Bone marrow (tissue), 2 donors: Measurements from ENCODE around the gene FHOD3.
"Not testable (repeated sequence)": the region's sequence is repeated elsewhere in the genome, so short reads cannot be mapped to it uniquely, and the experiment has no call there.

Source experiments
- DNase-seq, 2 donors: peaks; one replicate each; lab custom pipeline; 2025; lab: John Stamatoyannopoulos, UW

Gene FHOD3

GRCh38 chr18:36711014-36711725, 413.7 kb downstream of the FHOD3 start:
- no peak for DNase-seq

GRCh38 chr18:36711813-36712444, 414.4 kb downstream of the FHOD3 start:
- no peak for DNase-seq

DNA sequence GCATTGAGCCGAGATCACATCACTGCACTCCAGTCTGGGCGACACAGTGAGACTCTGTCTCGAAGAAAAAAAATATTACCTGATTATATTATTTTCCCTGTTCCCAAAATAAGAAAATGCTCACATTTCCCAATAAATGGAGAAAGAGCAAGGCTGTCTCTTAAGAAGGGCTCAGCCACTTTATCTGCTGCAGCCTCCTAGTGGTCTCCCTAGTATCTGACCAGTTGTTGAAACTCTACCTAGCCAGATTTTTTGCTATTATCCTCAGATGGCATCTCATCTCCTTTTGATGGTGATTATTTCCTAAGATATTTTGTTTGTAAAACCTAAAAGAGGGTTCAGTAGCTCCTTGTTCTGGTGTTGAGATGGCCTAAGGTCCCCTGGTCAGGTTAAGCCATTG, 417.0 kb downstream of the FHOD3 start:
- DNase-seq = no peak

DNA sequence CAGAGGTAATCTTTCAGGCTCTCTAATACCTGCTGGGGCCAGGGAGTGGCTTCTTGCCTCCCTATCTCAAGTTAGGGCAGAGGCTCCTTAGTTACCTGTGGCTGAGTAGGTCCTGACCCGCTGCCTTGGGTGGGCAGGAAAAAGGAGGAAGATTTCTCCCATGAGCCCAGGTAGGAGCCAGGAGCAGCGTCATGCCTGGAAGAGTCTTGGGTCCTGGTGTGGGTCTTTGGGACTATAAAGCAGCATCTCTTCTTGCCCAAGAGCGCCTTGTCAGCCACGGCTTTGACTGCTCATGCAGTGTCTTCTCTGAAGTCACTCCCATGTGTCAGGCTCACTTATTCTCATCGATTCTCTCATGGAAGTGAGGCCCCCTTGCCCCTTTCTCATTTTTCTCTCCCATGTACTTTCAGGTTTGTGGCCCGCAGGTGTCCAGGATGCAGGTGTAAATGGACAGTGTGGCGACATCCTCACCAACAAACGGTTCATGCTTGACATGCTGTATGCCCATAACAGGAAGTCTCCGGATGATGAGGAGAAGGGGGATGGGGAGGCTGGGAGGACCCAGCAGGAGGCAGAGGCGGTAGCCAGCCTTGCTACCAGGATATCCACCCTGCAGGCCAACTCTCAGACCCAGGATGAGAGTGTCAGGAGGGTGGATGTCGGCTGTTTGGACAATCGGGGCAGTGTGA, 420.1 kb downstream of the FHOD3 start:
- no peak for DNase-seq

DNA sequence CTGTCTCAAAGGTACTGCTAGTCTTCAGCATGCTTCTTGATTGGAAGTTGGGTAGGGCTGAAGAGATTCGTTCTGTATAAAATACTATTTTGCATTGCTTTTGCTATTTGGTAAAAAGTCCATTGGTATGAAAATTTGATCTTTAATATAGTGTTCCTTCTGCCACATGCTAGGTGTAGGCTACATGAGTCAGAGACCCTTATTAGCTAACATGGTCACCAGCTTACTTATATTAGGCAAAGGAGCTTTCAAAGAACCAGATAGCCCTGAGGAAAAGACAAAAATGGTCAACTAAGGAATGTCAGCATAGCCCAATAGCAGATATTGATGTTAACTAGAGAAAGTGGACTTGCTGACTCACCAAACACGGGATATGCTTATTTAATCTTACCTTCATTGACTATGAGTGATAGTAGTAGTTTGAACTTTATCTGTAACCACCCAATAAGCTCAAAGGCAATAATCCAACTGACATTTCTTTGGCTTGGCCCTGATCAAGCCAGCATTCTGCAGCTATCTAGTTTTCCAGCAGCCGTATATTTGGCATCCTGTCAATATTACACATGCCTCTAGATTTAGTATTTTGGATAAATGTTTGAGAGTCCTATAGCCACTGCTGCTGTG, 421.3 kb downstream of the FHOD3 start:
- no peak for DNase-seq

GRCh38 chr18:36719630-36720029, 422.1 kb downstream of the FHOD3 start:
- no peak for DNase-seq

- not testable (repeated sequence) for DNase-seq
Observed at GRCh38 chr18:36721351-36721750, 423.8 kb downstream of the FHOD3 start.

- no peak for DNase-seq
Observed at GRCh38 chr18:36724169-36724568, 426.7 kb downstream of the FHOD3 start.

DNA sequence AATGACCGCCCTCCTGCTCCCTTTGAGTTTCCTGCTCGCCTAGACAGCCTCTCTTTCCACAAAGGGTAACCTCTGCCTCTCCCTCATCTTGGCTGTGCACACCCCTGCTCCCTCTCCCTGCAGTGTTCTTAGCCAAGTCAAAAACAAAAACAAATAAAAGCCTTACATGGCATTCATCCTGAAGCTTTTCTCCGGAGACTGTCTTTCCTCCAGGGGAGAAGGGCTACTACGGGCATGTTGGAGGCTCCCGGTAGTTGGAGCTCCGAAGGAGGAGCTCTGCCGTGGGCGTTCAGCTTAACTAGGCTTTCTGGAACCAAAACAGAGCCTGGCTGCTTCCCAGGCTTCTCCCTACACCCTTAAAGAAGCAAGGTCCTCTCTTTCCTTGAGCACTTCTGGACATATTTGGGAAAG, 427.1 kb downstream of the FHOD3 start:
- DNase-seq = no peak

- DNase-seq = no peak
Observed at GRCh38 chr18:36728345-36728744, 430.8 kb downstream of the FHOD3 start.

- no peak for DNase-seq
Observed at GRCh38 chr18:36729197-36729596, 431.7 kb downstream of the FHOD3 start.

GRCh38 chr18:36732264-36732663, 434.8 kb downstream of the FHOD3 start:
- DNase-seq = no peak

GRCh38 chr18:36733150-36733549, 435.6 kb downstream of the FHOD3 start:
- no peak for DNase-seq

GRCh38 chr18:36734596-36734995, 437.1 kb downstream of the FHOD3 start:
- DNase-seq = no peak

GRCh38 chr18:36735130-36735529, 437.6 kb downstream of the FHOD3 start:
- no peak for DNase-seq

- DNase-seq = no peak
Observed at GRCh38 chr18:36736094-36736493, 438.6 kb downstream of the FHOD3 start.

- no peak for DNase-seq
Observed at GRCh38 chr18:36737316-36737715, 439.8 kb downstream of the FHOD3 start.

DNA sequence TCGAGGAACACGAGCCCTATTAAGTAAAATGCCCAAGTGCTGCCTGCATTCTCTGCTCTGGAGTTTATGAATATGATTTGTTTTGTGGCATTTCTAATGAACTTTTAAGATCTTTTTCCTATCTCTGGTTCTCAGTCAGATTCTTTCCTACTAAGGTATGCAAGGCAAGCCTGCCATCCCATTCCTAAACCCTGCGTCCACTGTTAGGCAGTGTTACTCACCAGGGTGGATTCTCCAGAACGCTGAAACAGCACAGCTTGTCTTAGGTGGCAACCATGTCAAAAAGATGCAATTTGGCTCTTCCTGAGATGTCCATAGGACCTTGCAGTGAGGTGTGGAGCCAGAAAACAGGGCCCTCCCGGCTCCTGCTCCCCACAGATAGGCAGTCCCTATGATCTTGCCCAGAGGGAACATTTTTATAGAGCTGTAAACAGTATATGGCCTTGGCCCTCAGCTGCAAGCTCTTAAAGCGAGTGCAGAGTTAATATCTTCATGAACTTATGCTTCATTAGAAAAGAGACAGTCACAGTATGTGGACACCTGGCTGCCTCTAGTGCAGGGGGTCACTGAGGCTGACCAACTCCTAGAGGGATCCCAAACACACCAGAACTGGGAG, 446.9 kb downstream of the FHOD3 start:
- no peak for DNase-seq

- DNase-seq = no peak
Observed at GRCh38 chr18:36745219-36745975, 447.9 kb downstream of the FHOD3 start.

DNA sequence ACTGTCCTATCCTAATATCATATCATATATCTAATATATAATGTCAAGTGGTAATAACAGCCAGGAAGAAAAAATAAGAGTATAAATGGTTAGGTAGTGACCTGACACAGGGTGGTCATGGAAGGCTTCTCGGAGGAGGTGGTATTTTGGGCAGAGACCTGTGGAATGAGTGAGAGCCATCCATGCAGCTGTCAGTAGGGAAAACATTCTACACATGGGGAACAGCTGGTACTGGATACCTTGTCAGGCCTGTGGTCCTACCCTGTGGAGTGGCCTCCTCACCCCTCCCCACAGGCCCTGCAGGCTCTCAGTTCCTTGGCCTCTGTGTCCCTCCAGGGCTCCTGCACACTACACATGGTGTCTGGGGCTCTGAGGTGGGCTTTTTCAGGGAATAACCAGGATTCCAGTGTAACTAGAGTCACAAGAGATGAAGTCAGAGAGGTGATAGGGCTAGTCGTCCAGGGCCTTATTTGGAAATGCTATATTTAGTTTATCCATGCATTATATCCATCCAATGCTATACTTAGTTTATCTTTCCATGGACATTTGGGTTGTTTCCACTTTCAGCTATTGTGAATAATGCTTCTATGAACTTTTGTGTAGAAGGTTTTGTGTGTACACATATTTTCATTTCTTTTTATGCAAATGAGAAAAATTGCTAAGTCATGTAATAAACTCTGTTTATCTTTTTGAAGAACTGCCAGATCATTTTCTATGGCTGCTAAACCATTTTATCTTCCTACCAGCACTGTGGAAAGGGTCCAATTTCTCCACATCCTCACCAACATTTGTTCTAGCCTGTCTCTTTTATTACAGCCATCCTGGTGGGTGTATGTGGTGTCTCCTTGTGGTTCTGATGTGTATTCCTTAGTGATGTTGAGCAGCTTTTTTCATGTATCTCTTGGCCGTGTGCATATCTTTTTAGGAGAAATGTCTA, 455.7 kb downstream of the FHOD3 start:
- DNase-seq = no peak
